ENCODE results near the gene ZNF277. TPM values are rescaled to one million over a fixed set of nuclear protein-coding genes. Genes with fewer than 3 reads are reported as not detected.

The ZNF277 gene
- 15.5 to 18.8 TPM (median 16.2 TPM) in 3 replicates for total RNA-seq
- long read RNA-seq, transcript ZNF277-201 (12 exons, 1,849 nt): major isoform, 18 of 19 reads
- long read RNA-seq, partial matches to known transcripts: 1 of 19 reads
- long read RNA-seq, other reads (novel, unspliced or antisense): 0 of 19 reads

GRCh38 chr7:112206238-112206990 is at the start of gene ZNF277, which contains the start of gene DOCK4:
TSS of gene ZNF277 (plus strand) at chr7:112206695. CDS start at chr7:112206717, 22 bp downstream.
TSS of gene DOCK4 (minus strand) at chr7:112206399. CDS start at chr7:112206138, 261 bp downstream.
- Mint-ChIP-seq H3K36me3 (ENCODE audit: low read depth) (no peaks in the 10 kb centered on the region), H3K4me1 (ENCODE audit: low read depth) (peaks cover 47% of the 10 kb centered on the region), H3K27me3 (ENCODE audit: low read depth) (no peaks in the 10 kb centered on the region), H3K27ac (ENCODE audit: unreplicated experiment) (peak within 1 kb of the TSS; percentile 94), H3K4me3 (ENCODE audit: unreplicated experiment) (peak within 1 kb of the TSS; percentile 98), H3K9me3 (ENCODE audit: low read depth) (no peaks in the 10 kb centered on the region)
- peak; percentile 22 for TF ChIP-seq CTCF (IDR thresholded peaks at IDR 0.05)
- DNase-seq (ENCODE audit: low spot score): peak; percentile 99

GRCh38 chr7:112157072-112157471 is 49.4 kb upstream of the ZNF277 start:
- DNase-seq (ENCODE audit: low spot score): no peak
- peak overlapping the region; percentile 46 for H3K27ac Mint-ChIP-seq (ENCODE audit: unreplicated experiment)
- no peak for TF ChIP-seq CTCF (IDR thresholded peaks at IDR 0.05)
- H3K4me3 Mint-ChIP-seq (ENCODE audit: unreplicated experiment): no peak overlapping the region
- H3K36me3 Mint-ChIP-seq (ENCODE audit: low read depth): no peaks in the 10 kb centered on the region
- no peaks in the 10 kb centered on the region for H3K27me3 Mint-ChIP-seq (ENCODE audit: low read depth)
- H3K4me1 Mint-ChIP-seq (ENCODE audit: low read depth): peaks cover 46% of the 10 kb centered on the region
- H3K9me3 Mint-ChIP-seq (ENCODE audit: low read depth): no peaks in the 10 kb centered on the region

- DNase-seq (ENCODE audit: low spot score): no peak
- H3K27me3 Mint-ChIP-seq (ENCODE audit: low read depth): no peaks in the 10 kb centered on the region
- TF ChIP-seq CTCF (IDR thresholded peaks at IDR 0.05): no peak
- no peak overlapping the region for H3K27ac Mint-ChIP-seq (ENCODE audit: unreplicated experiment)
- H3K9me3 Mint-ChIP-seq (ENCODE audit: low read depth): no peaks in the 10 kb centered on the region
- no peak overlapping the region for H3K4me3 Mint-ChIP-seq (ENCODE audit: unreplicated experiment)
- peaks cover 61% of the 10 kb centered on the region for H3K4me1 Mint-ChIP-seq (ENCODE audit: low read depth)
- H3K36me3 Mint-ChIP-seq (ENCODE audit: low read depth): no peaks in the 10 kb centered on the region
These were observed 47.1 kb upstream of the ZNF277 start for GRCh38 chr7:112159351-112159750.

GRCh38 chr7:112160130-112160770 is 46.2 kb upstream of the ZNF277 start:
- Mint-ChIP-seq H3K4me3 (ENCODE audit: unreplicated experiment) (no peak overlapping the region), H3K27ac (ENCODE audit: unreplicated experiment) (peak overlapping the region; percentile 65), H3K4me1 (ENCODE audit: low read depth) (peaks cover 59% of the 10 kb centered on the region), H3K9me3 (ENCODE audit: low read depth) (no peaks in the 10 kb centered on the region), H3K27me3 (ENCODE audit: low read depth) (no peaks in the 10 kb centered on the region), H3K36me3 (ENCODE audit: low read depth) (no peaks in the 10 kb centered on the region)
- no peak for DNase-seq (ENCODE audit: low spot score)
- TF ChIP-seq CTCF (IDR thresholded peaks at IDR 0.05): no peak

GRCh38 chr7:112160771-112161150 is 45.7 kb upstream of the ZNF277 start:
- TF ChIP-seq CTCF (IDR thresholded peaks at IDR 0.05): no peak
- Mint-ChIP-seq H3K4me1 (ENCODE audit: low read depth) (peaks cover 61% of the 10 kb centered on the region), H3K27me3 (ENCODE audit: low read depth) (no peaks in the 10 kb centered on the region), H3K36me3 (ENCODE audit: low read depth) (no peaks in the 10 kb centered on the region), H3K4me3 (ENCODE audit: unreplicated experiment) (no peak overlapping the region), H3K27ac (ENCODE audit: unreplicated experiment) (peak overlapping the region; percentile 58), H3K9me3 (ENCODE audit: low read depth) (no peaks in the 10 kb centered on the region)
- no peak for DNase-seq (ENCODE audit: low spot score)
